ENCODE data around the gene RYR3. TPM values are rescaled to one million over a fixed set of nuclear protein-coding genes. Genes with fewer than 3 reads are reported as not detected.

The RYR3 gene
- total RNA-seq, 2 experiments from 2014 or later, result not detected

DNA sequence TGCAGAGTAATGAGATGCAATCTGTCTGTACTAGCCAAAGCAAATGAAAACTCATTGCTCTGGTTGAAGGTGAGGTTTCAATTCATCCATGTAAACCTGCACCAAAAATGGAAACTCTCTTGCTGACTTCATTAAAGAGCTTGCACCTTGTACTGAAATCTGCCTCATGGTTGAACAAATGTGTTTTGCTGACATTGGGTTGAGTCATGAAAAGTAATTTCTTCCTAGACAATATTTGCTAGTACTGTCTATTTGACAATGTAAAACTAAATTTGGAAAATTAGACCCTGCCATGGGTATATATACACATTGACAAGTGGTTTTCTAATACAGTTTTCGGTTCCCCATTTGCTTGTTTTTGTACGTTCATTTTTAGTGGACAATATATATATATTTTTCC is 33.3 kb downstream of the RYR3 start:
- Mint-ChIP-seq H3K27me3 (no peaks in the 10 kb centered on the region), H3K27ac (no peak overlapping the region)
- TF ChIP-seq CTCF (IDR thresholded peaks at IDR 0.05), result no peak

DNA sequence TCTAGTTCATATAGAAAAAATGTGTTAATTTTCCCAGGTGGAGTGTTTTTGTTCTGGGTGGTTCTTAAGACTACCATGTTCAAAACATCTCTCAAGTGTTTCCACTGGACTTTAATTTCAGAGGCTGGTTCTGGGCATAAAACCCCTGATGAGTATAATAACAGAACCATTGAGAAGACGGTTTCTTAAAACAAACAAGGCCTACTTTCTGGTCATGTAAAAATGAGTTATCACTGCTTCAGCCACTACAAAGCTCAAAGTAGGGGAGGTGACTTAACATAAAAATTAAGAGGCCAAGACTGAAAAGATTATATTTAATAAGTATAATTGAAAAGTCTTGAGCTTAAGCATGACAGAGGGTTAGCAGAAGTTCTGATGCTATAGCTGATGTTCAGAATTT is 33.8 kb downstream of the RYR3 start:
- TF ChIP-seq CTCF (IDR thresholded peaks at IDR 0.05), result no peak
- DNase-seq (no peak), ATAC-seq (no peak)
- CTCF ChIA-PET, result no interaction called here
- Mint-ChIP-seq H3K36me3 (ENCODE audit: low read depth) (no peaks in the 10 kb centered on the region), H3K4me1 (ENCODE audit: low read depth) (no peaks in the 10 kb centered on the region), H3K27ac (no peak overlapping the region), H3K27me3 (no peaks in the 10 kb centered on the region), H3K4me3 (no peak overlapping the region), H3K9me3 (peaks cover 3% of the 10 kb centered on the region)
- POLR2A ChIA-PET, result interaction anchor here (0.6 kb wide), 1 partner anchor 101 kb away, joined by 3 read pairs; no protein-coding TSS in a partner anchor
- intact Hi-C loops (cut with micrococcal nuclease), result no loop called here

More for the DNA sequence above, 33.3 kb downstream of the RYR3 start:
- peaks cover 3% of the 10 kb centered on the region for H3K9me3 Mint-ChIP-seq
- no peak overlapping the region for H3K4me3 Mint-ChIP-seq
- no peaks in the 10 kb centered on the region for H3K4me1 Mint-ChIP-seq (ENCODE audit: low read depth)
- ATAC-seq, result no peak
- POLR2A ChIA-PET, result interaction anchor here (0.6 kb wide), 1 partner anchor 101 kb away, joined by 3 read pairs; no protein-coding TSS in a partner anchor
- no peaks in the 10 kb centered on the region for H3K36me3 Mint-ChIP-seq (ENCODE audit: low read depth)
- intact Hi-C loops (cut with micrococcal nuclease), result no loop called here
- CTCF ChIA-PET, result no interaction called here
- DNase-seq, result no peak

- Mint-ChIP-seq H3K36me3 (ENCODE audit: low read depth) (no peaks in the 10 kb centered on the region), H3K27me3 (peaks cover 2% of the 10 kb centered on the region), H3K27ac (no peak overlapping the region), H3K4me3 (no peak overlapping the region), H3K9me3 (no peaks in the 10 kb centered on the region), H3K4me1 (ENCODE audit: low read depth) (no peaks in the 10 kb centered on the region)
- DNase-seq (no peak), ATAC-seq (no peak)
- TF ChIP-seq CTCF (IDR thresholded peaks at IDR 0.05), result no peak
- intact Hi-C loops (cut with micrococcal nuclease), result no loop called here
- POLR2A ChIA-PET, result no interaction called here
- CTCF ChIA-PET, result interaction anchor here (1.2 kb wide), 1 partner anchor 346 kb away, joined by 3 read pairs; no protein-coding TSS in a partner anchor
Observed at GRCh38 chr15:33354411-33354810, 43.6 kb downstream of the RYR3 start.

- no peaks in the 10 kb centered on the region for H3K36me3 Mint-ChIP-seq (ENCODE audit: low read depth)
- no peak overlapping the region for H3K27ac Mint-ChIP-seq
- DNase-seq (no peak), ATAC-seq (no peak)
- TF ChIP-seq CTCF (IDR thresholded peaks at IDR 0.05), result no peak
- ChIA-PET CTCF (interaction anchor here (0.7 kb wide), 1 partner anchor 1225 kb away, joined by 3 read pairs; no protein-coding TSS in a partner anchor), POLR2A (no interaction called here)
- H3K4me3 Mint-ChIP-seq, result no peak overlapping the region
- H3K4me1 Mint-ChIP-seq (ENCODE audit: low read depth), result no peaks in the 10 kb centered on the region
- H3K9me3 Mint-ChIP-seq, result no peaks in the 10 kb centered on the region
- intact Hi-C loops (cut with micrococcal nuclease), result no loop called here
- H3K27me3 Mint-ChIP-seq, result peaks cover 2% of the 10 kb centered on the region
Observed at GRCh38 chr15:33357845-33358244, 47.1 kb downstream of the RYR3 start.

DNA sequence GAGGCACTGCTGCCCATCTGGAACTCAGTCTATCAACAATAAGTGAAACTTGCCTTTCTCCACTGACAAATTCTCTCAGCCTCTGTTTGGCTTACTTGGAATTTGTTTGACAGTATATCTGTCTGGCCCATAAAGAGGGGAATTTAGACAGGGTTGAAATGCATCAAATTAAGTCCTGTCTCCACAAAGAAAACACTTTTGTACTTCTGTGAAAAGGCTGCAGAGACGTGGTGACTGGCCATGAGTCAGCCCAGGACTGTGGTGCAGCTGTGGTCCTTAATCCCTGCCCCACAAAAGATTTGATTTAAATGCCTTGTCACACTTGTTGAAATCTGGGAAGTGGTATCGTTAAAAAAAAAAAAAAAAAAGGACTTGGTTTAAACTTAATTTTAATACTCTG is 47.5 kb downstream of the RYR3 start:
- no peak for TF ChIP-seq CTCF (IDR thresholded peaks at IDR 0.05)
- POLR2A ChIA-PET, result no interaction called here
- Mint-ChIP-seq H3K27ac (no peak overlapping the region), H3K9me3 (no peaks in the 10 kb centered on the region), H3K4me3 (no peak overlapping the region), H3K27me3 (peaks cover 2% of the 10 kb centered on the region), H3K36me3 (ENCODE audit: low read depth) (no peaks in the 10 kb centered on the region), H3K4me1 (ENCODE audit: low read depth) (no peaks in the 10 kb centered on the region)
- DNase-seq (no peak), ATAC-seq (no peak)
- CTCF ChIA-PET, result interaction anchor here (0.7 kb wide), 1 partner anchor 1225 kb away, joined by 3 read pairs; no protein-coding TSS in a partner anchor
- intact Hi-C loops (cut with micrococcal nuclease), result no loop called here
